HG02588 (cell line): ENCODE data around the gene KRT78.

Experiments
- ATAC-seq: cut with Tn5 transposase; IDR thresholded peaks from one replicate; pipeline ENCODE4 v1.9.1; 2021; ENCODE audit warnings: mild to moderate bottlenecking, moderate library complexity; ENCODE audit not compliant: unreplicated experiment

The KRT78 gene

DNA sequence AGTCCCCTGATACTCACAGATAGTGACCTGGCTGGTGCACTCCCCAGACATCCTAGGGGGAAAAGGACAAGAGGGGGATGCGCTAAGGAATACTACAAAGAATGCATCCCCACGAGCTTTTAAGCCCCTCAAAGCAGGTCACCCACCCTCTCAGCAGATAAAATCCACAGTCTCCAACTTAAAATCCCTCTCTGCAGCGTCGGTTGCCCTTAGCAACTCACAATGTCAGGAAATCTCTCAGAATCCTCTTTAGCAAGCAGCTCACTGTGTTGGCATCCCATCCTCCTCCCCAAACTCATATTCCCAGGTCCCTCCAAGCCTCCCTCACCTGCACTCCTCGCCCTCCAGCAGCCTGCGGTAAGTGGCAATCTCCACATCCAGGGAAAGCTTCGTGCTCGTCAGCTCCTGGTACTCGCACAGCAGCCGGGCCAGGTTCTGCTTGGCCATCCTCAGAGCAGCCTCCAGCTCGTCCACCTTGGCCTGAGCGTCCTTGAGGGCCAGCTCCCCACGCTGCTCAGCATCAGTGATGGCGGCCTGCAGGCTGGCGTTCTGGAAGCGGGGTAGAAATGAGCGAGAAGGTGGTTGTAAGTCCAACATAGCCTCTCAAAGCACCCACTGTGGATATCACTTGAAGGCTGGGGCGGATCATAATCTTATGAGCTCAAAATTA is 9.2 kb downstream of the KRT78 start:
- ATAC-seq, result no peak

GRCh38 chr12:52838609-52839435 is 10.0 kb downstream of the KRT78 start:
- no peak for ATAC-seq

- ATAC-seq, result no peak
Observed at GRCh38 chr12:52837781-52838608, 10.8 kb downstream of the KRT78 start.

DNA sequence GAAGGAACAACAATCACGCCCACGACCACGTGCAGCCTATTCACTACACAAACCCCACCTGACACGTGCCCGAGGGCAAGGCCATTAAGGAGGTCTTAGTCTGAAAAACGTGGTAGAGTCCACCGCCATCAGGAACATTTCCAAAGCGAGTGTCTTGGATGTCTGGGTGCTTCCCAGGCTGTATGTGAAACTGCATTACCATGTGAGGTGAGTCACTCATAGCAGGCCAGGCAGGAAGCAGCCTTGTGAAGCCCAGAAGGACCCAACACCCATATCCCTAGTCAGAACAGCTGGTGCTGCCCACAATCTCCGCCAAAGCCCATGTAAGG is 11.4 kb downstream of the KRT78 start:
- ATAC-seq, result no peak

- no peak for ATAC-seq
Observed at GRCh38 chr12:52836491-52837412, 12.0 kb downstream of the KRT78 start.

GRCh38 chr12:52836042-52836466 is 12.7 kb downstream of the KRT78 start:
- no peak for ATAC-seq

- no peak for ATAC-seq
Observed at GRCh38 chr12:52835271-52836041, 13.3 kb downstream of the KRT78 start.

GRCh38 chr12:52834727-52835001 is 14.1 kb downstream of the KRT78 start:
- ATAC-seq, result no peak

GRCh38 chr12:52833922-52834726 is 14.7 kb downstream of the KRT78 start, which contains the start of gene KRT79:
TSS of gene KRT79 (minus strand) at chr12:52834311. CDS start at chr12:52834260, 51 bp downstream.
- no peak for ATAC-seq

GRCh38 chr12:52832985-52833905 is 15.5 kb downstream of the KRT78 start:
- ATAC-seq, result no peak

- ATAC-seq, result no peak
Observed at GRCh38 chr12:52832451-52832850, 16.3 kb downstream of the KRT78 start.

GRCh38 chr12:52831251-52831650 is 17.5 kb downstream of the KRT78 start:
- ATAC-seq, result no peak

DNA sequence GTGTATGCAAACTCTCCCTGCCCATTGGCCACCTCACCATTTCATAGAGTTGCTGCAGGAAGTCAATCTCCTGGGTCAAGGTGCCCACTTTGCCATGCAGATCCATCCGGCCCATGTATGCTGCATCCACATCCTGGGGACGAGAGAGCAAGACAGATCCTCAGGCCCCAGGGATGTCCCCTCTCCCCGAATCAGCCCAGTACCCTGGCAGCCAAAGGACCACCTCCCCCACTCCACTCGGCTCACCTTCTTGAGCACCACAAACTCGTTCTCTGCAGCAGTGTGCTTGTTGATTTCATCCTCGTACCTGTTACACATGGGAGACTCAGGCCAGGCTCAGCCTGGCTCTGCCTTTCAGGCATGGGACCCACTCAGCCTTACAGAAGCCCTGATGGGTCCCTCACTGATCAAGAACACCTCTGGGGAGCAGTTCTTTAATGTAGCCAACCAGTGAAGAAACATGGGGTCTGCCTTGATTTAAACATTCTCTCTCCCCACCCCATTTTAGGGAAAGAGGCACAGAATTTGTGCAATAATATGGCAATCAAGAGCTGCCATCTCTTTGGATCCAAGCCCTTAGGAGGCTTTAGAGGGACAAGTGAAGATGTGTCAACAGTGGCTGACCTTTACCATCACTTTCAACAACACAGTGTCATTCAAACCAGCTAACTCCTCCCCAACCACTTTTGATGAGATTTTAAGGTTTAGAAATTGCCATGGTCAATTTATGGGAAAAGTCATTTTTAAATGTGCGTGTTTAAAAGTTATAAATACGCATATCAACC is 18.6 kb downstream of the KRT78 start:
- no peak for ATAC-seq

DNA sequence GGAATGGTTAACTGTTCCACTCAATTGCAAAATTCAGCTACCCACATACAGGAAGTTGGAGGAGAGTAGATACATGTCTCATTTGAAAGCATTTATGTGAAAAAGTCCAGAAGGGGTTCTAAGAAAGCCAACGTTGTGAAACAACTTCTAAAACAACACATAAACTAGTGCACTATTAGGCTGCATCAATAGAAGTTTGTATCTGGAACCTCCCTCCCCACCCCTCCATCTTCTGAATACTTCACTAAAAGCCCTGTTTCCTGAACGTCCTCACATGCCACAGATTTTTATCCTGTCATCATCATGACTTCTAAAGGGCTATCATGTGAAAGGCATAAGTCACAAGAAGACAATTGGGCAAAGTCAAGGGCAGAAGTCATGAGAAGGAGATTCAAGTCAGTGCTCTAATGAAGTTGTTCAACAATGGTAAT is 20.2 kb downstream of the KRT78 start:
- ATAC-seq, result no peak

- no peak for ATAC-seq
Observed at GRCh38 chr12:52828156-52828555, 20.6 kb downstream of the KRT78 start.

GRCh38 chr12:52827499-52828090 is 21.2 kb downstream of the KRT78 start:
- no peak for ATAC-seq
